ENCODE data around the gene VPS35L. TPM values are rescaled to one million over a fixed set of nuclear protein-coding genes. Genes with fewer than 3 reads are reported as not detected.

The VPS35L gene
- total and polyA plus RNA-seq, 2 of the 13 experiments (the other 11 are each of a cell fraction or from before 2014, with no cell fraction given), result 1.4 to 1.6 TPM

GRCh38 chr16:19512297-19512696 lies 43.2 kb upstream of the VPS35L start:
- H2AFZ ChIP-seq (ENCODE audit: low read length), result no peak overlapping the region
- peaks cover 8 to 52% of the 10 kb centered on the region in 2 experiments for H3K36me3 ChIP-seq (replicated peaks in 1 of 2; ENCODE audit: control insufficient read depth in 1 of 2, insufficient read depth in 2 of 2, low read length in 2 of 2)
- no peak overlapping the region for H3K4me3 ChIP-seq (replicated peaks in 1 of 3; ENCODE audit: insufficient read depth in 1 of 3, low read depth in 2 of 3, low read length in 3 of 3)
- BruUV-seq (replicated peaks), result no TSS peak
- no peaks in the 10 kb centered on the region for H3K79me2 ChIP-seq (ENCODE audit: insufficient read depth, low read length)
- POLR2A ChIA-PET, result no interaction called here
- H3K4me1 ChIP-seq (ENCODE audit: insufficient read depth, low read length), result peaks cover 20% of the 10 kb centered on the region
- in situ Hi-C loops (cut with HindIII; ENCODE audit: extremely low pct_ligation_motif_present, low pct_unique_long_range_greater_than_20kb), result no loop called here
- no peak for FAIRE-seq
- H3K9me3 ChIP-seq (ENCODE audit: low read length), result no peaks in the 10 kb centered on the region
- no peaks in the 10 kb centered on the region for H3K27me3 ChIP-seq (ENCODE audit: control insufficient read depth in 1 of 2, insufficient read depth in 2 of 2, low read length in 2 of 2)
- no peak overlapping the region for H3K27ac ChIP-seq (ENCODE audit: extremely low read length, insufficient read depth, low read length)
- H3K4me2 ChIP-seq (ENCODE audit: low read depth, low read length), result no peak overlapping the region
- intact Hi-C loops (cut with micrococcal nuclease; ENCODE audit: unreplicated experiment), result no loop called here
- DNase-seq (ENCODE audit: low spot score), result no peak
- TF ChIP-seq IKZF1 (IDR thresholded peaks at IDR 0.05), result no peak
- no peak for TF ChIP-seq MLX (CRISPR knock-in tag; IDR thresholded peaks at IDR 0.05)
- TF ChIP-seq ZGPAT (CRISPR knock-in tag; IDR thresholded peaks at IDR 0.05), result no peak
- no peak for TF ChIP-seq POLR2AphosphoS2 (IDR thresholded peaks at IDR 0.05; ENCODE audit: low read depth, low read length)
- TF ChIP-seq ZNF878 (CRISPR knock-in tag; IDR thresholded peaks at IDR 0.05), result no peak
- TF ChIP-seq MAFF (IDR thresholded peaks at IDR 0.05; ENCODE audit: low read depth, low read length), result no peak
- no peak for TF ChIP-seq ZSCAN22 (CRISPR knock-in tag; IDR thresholded peaks at IDR 0.05)
- no peak for TF ChIP-seq MAZ (IDR thresholded peaks at IDR 0.05; ENCODE audit: borderline replicate concordance, low read depth, low read length)
- TF ChIP-seq MAZ (CRISPR knock-in tag; IDR thresholded peaks at IDR 0.05; ENCODE audit: low read depth), result no peak
- no peak overlapping the region for H3K9ac ChIP-seq (ENCODE audit: insufficient read depth, low read depth, low read length)
- no peak for ATAC-seq
- no peaks in the 10 kb centered on the region for H4K20me1 ChIP-seq (ENCODE audit: insufficient read depth, low read length)
- CTCF ChIA-PET (ENCODE audit: low intra/inter-chr PET ratio, low total read pairs), result no interaction called here

Data from HepG2 (cell line).